ENCODE measurements around the gene RAB27B. TPM values are rescaled to one million over a fixed set of nuclear protein-coding genes. Genes with fewer than 3 reads are reported as not detected.

The RAB27B gene
- total and polyA plus RNA-seq, 2 of the 8 experiments (the other 6 are each of a cell fraction or from before 2014, with no cell fraction given), result 0.05 to 0.60 TPM

DNA sequence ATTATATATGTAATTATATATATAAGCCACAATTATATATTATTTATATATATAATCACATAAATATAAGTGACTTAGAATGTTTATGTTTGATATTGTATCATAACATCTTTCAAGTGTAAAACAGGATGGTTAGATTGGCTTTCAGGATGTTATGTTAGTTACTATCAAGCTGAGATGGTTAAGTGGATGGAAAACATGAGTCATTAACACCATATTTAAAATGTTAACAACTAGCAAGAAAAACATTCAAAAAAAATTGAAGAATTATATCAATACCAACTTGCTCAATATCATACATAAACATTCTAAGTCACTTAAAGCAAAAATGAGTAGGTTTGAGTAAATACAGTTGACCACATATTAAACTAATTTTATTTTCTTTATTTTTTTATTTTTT lies 21.8 kb upstream of the RAB27B start:
- H3K4me3 ChIP-seq (ENCODE audit: extremely low read depth in 1 of 4, insufficient read depth in 2 of 4, low read depth in 3 of 4, low read length in 4 of 4), result no peak overlapping the region
- H3K36me3 ChIP-seq (ENCODE audit: control insufficient read depth in 2 of 4, insufficient read depth in 4 of 4, low read length in 3 of 4), result no peaks in the 10 kb centered on the region
- no peak for DNase-seq (ENCODE audit: low read depth in 1 of 2, low spot score in 2 of 2)
- H3K27me3 ChIP-seq (replicated peaks in 1 of 4; ENCODE audit: control insufficient read depth in 3 of 4, extremely low read depth in 1 of 4, insufficient read depth in 3 of 4, low read length in 3 of 4), result no peaks in the 10 kb centered on the region
- H2BK15ac ChIP-seq (ENCODE audit: low read length), result no peak overlapping the region
- H3K27ac ChIP-seq (ENCODE audit: low read depth, low read length), result no peak overlapping the region
- H3K23ac ChIP-seq (ENCODE audit: insufficient read length), result no peak overlapping the region
- no peak overlapping the region for H3K18ac ChIP-seq (ENCODE audit: extremely low read depth, low read length)
- FAIRE-seq, result no peak
- H3K9ac ChIP-seq (replicated peaks in 1 of 4; ENCODE audit: extremely low read depth in 1 of 4, low read depth in 3 of 4, low read length in 3 of 4), result no peak overlapping the region
- no peak overlapping the region for H4K5ac ChIP-seq (ENCODE audit: insufficient read length, low read depth, low read length)
- no peak overlapping the region for H2AK5ac ChIP-seq (ENCODE audit: low read depth, low read length)
- no peak overlapping the region for H2AFZ ChIP-seq (ENCODE audit: low read length)
- H3K4me1 ChIP-seq (replicated peaks in 1 of 4; ENCODE audit: control insufficient read depth in 3 of 4, insufficient read depth in 4 of 4, low read length in 3 of 4), result no peaks in the 10 kb centered on the region
- H2BK12ac ChIP-seq (ENCODE audit: low read depth, low read length), result no peak overlapping the region
- no peak for TF ChIP-seq TEAD4 (IDR thresholded peaks at IDR 0.05; ENCODE audit: low read depth, low read length)
- no peak for TF ChIP-seq GTF2F1 (IDR thresholded peaks at IDR 0.05; ENCODE audit: borderline replicate concordance, low read depth, low read length)
- TF ChIP-seq ATF2 (IDR thresholded peaks at IDR 0.05; ENCODE audit: low read length), result no peak
- no peak overlapping the region for H3K56ac ChIP-seq (replicated peaks; ENCODE audit: insufficient read length, low read depth, low read length)
- H3K23me2 ChIP-seq (ENCODE audit: low read depth, low read length), result no peaks in the 10 kb centered on the region
- no peaks in the 10 kb centered on the region for H3K9me3 ChIP-seq (ENCODE audit: insufficient read depth in 2 of 2, low read depth in 1 of 2, low read length in 1 of 2)
- H4K8ac ChIP-seq (ENCODE audit: extremely low read depth, insufficient read depth, low read length), result no peak overlapping the region
- no peak overlapping the region for H3K14ac ChIP-seq (ENCODE audit: insufficient read length)
- no peak overlapping the region for H2BK120ac ChIP-seq (replicated peaks; ENCODE audit: low read depth, low read length)
- no peak overlapping the region for H2BK20ac ChIP-seq (ENCODE audit: low read length)
- no peak overlapping the region for H3K4me2 ChIP-seq (ENCODE audit: insufficient read depth in 1 of 2, low read depth in 2 of 2, low read length in 2 of 2)
- ChIA-PET POLR2A (ENCODE audit: partially characterized antibody) (no interaction called here), CTCF (ENCODE audit: partially characterized antibody) (no interaction called here)
- H3K79me1 ChIP-seq (ENCODE audit: low read depth, low read length), result no peaks in the 10 kb centered on the region
- H4K91ac ChIP-seq (replicated peaks; ENCODE audit: insufficient read length, low read length), result no peak overlapping the region
- H3K79me2 ChIP-seq (ENCODE audit: control insufficient read depth in 1 of 2, insufficient read depth in 2 of 2, low read length in 2 of 2), result no peaks in the 10 kb centered on the region
- H4K20me1 ChIP-seq (replicated peaks in 1 of 2; ENCODE audit: control insufficient read depth in 1 of 2, insufficient read depth in 2 of 2, low read length in 2 of 2), result no peaks in the 10 kb centered on the region
- no peak overlapping the region for H2BK5ac ChIP-seq (ENCODE audit: low read depth, low read length)
- no peak overlapping the region for H3K4ac ChIP-seq (replicated peaks; ENCODE audit: insufficient read length, low read depth, low read length)
